Sciatic nerve (tissue), 2 donors: Measurements from ENCODE around the gene EEF1AKMT2. TPM values are rescaled to one million over a fixed set of nuclear protein-coding genes. Genes with fewer than 3 reads are reported as not detected.

Source experiments
- ATAC-seq: fragments of 200-7000 bp; cut with Tn5 transposase; one replicate; pipeline ENCODE4 v1.9.1; 2020; ENCODE audit warnings: mild to moderate bottlenecking, moderate library complexity
- DNase-seq: peaks from one replicate; pipeline ENCODE4 v3.0.0-alpha.2; 2020; ENCODE audit warnings: low spot score
- intact Hi-C: fragments of 100-400 bp; cut with DNase I; formaldehyde crosslinking; loops from one replicate; pipeline ENCODE4 v1.14.2; 2022
- total RNA-seq: library from RNA; stranded (reverse); fragmentation: NEBNext Ultra II Directional; extraction: Animal tissue kit (Norgen Biotek cat#: 25700); gene quantifications from one replicate; pipeline ENCODE4 v1.2.1, GENCODE V29; 2021
- donor health status: DM: no; HTN: no; CAD: no.
- donor health status: DM: no; HTN: no; CAD: no.

Gene EEF1AKMT2
- total RNA-seq, 1 donor from 2014 or later, result 21.3 TPM

DNA sequence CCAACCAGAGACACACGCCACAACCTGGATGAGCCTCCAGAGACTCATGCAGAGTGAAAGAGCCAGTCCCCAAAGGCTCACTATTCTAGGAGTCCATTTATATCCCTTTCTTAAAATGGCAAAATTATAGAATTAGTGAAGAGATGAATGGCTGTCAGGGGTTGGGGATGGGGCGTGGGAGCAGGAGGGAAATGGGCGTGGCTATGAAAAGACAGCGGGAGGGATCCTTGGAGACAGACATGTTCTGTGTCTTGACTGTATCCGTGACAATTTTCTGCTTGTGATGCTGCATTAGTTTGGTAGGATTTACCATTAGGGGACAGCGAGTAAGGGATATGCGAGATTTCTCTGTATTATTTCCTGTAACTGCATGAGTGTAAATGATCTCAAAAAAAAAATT, 80.5 kb downstream of the EEF1AKMT2 start:
- intact Hi-C loops, result no loop called here
- ATAC-seq (no peak), DNase-seq (no peak)

DNA sequence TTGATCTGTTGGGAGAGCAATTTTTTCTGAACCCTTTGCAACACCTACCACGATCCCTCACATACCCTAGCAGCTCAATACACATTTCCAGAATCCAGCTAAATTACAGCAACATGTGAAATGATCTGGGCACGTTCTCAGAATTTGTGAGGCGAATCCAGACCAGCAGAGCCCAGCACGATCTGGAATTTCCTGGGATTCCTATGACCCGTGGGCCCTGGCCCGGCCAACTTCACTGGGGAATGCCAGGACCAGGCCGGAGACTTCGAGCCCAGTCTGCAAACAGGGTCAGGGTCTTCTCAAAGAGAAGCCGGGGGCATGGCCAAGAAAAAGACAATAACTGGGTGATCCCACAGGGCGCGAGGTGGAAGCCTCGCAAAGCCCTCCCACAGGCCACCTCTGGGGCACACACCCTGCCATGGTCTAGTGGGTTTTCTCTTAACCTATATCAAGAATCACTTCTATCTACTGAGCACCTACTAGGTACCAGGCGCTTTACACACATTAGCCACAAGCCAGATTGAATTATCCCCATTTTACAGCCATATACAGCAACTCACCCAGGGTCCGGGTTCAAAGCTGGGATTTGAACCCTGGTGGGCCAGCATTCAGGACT, 81.3 kb downstream of the EEF1AKMT2 start:
- no peak for DNase-seq
- intact Hi-C loops, result no loop called here
- peak; percentile 40 for ATAC-seq

DNA sequence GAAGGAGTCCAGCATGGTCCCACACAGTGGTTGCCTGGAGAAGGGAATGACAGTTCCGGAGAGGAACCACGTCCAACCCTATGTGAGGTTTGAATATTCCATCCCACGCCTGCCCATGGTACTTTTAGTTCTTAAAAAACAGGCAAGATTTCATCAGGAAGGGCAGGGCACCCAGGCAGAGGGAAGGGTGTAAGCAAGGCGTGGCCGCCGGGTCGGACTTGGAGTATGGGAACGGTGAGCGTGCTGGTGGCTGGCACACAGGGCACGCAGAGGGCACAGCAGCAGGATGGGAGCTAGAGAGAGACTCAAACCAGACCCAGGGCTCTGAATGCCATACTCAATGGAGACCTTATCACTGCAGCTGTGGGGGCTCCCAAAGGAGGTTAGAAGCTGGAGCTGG, 81.8 kb downstream of the EEF1AKMT2 start:
- ATAC-seq (peak; percentile 70), DNase-seq (no peak)
- intact Hi-C loops, result no loop called here

DNA sequence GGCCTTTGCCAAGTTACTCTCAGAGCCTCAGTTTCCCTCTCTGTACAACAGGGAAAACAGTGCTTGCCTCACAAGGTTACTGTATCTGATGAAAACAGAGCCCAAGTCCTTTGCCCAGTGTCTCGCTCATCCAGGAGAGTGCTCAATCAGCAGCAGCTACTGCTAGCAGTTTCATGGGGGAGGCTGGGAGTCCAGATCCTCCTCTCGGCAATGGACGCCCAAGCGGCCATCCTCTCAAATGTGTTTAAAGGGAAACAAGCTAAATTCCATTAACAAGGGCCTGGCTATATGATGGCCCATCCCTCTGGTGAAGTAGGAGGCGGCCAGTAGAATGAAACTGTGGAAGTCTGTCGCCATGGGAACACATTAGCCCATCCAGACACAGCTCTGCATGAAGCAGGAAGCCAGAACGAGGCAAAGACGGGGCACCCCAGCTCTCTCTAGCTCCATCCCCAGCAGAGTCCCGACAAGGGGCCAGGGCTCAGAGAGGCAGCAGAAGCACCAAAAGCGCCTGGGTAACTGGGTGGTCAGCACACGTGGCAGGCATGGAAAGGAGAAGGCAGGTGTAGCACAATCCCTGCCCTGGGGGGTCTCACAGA, 82.7 kb downstream of the EEF1AKMT2 start:
- ATAC-seq (peak; percentile 33), DNase-seq (no peak)
- intact Hi-C loops, result no loop called here

DNA sequence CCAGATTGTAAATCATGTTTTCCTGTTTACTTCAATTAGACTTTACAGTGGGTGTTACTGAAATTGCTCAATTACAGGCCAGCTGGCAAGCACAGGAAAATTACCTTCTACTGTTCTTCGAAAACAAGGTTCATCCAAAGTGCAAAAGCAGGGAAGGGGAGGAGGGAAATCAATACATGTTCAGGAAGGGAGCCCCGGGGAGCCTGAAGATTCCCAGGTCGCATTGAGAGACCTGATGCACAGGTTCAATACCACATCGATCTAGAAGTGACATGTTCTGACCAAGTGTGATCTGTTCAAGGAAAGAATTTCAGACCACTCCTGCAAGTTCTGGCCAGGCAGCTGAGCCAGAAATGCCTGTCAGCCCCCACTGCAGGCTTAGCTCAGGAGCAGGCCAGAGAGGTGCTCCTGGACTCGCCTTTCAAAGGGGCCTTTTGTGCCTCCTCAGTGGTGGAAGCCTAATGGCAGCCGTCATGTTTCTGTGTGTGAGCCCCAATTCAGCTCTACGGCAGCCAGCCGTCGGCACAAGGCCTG, 83.4 kb downstream of the EEF1AKMT2 start:
- intact Hi-C loops, result no loop called here
- ATAC-seq (no peak), DNase-seq (no peak)

Other genes starting within 250 kb of the EEF1AKMT2 start
- 48.0 TPM for gene FAM53B, start 47.5 kb downstream of the EEF1AKMT2 start, total RNA-seq
- gene ABRAXAS2, start 9.9 kb upstream of the EEF1AKMT2 start, total RNA-seq, result 12.7 TPM
- gene ZRANB1, start 150.2 kb upstream of the EEF1AKMT2 start, total RNA-seq, result 27.6 TPM